Activated naive CD8-positive, alpha-beta T cell (primary cell): ENCODE measurements around the gene ZNF593OS.

Source experiments
- H3K27ac Mint-ChIP-seq: one replicate; pipeline ENCODE4 v1.8.0; 2021; ENCODE audit warnings: mixed read lengths
- H3K27me3 Mint-ChIP-seq: one replicate; pipeline ENCODE4 v1.8.0; 2021; ENCODE audit warnings: mixed read lengths
- H3K36me3 Mint-ChIP-seq: one replicate; pipeline ENCODE4 v1.8.0; 2021; ENCODE audit warnings: mixed read lengths
- H3K4me1 Mint-ChIP-seq: one replicate; pipeline ENCODE4 v1.8.0; 2021; ENCODE audit warnings: low read depth, mixed read lengths
- H3K4me3 Mint-ChIP-seq: one replicate; pipeline ENCODE4 v1.8.0; 2021; ENCODE audit warnings: mild to moderate bottlenecking, mixed read lengths
- H3K9me3 Mint-ChIP-seq: one replicate; pipeline ENCODE4 v1.8.0; 2021; ENCODE audit warnings: low read depth, mixed read lengths

ZNF593OS gene

DNA sequence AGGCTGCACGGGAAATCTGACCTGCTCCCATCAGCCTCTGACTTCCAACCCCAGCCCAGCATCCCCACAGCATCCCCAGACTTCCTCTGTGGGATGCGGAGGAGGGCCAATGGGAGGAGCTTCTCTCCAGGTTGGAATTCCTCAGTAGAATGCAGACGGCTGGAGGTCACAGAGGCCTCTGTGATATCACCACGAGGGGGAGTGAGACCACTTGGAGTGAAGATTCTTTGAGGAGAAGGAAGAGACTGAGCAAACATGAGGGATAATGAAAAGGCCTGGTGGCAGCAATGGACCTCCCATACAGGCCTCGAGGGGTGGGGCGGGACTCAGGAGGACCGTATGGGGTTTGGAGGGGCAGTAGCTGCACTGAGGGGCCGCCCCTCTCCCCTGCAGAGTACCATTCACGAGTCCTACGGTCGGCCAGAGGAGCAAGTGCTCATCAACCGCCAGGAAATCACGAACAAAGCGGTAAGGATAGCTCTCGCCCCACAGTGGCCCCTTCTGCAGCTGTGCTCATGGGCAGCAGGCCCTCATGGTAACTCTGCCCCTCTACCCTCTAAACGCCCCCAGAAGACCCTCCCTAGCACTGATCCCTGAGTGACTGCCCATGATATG lies 18.8 kb upstream of the ZNF593OS start, which contains the start of gene CATSPER4:
CATSPER4 (plus strand) TSS at position 230 of the 615 bp plus-strand sequence; CDS start at position 256, 26 bp downstream.
- Mint-ChIP-seq H3K27ac (no peak within 1 kb of the TSS), H3K4me3 (no peak within 1 kb of the TSS), H3K4me1 (peaks cover 7% of the 10 kb centered on the region), H3K36me3 (peaks cover 5% of the 10 kb centered on the region), H3K9me3 (no peaks in the 10 kb centered on the region), H3K27me3 (no peaks in the 10 kb centered on the region)

DNA sequence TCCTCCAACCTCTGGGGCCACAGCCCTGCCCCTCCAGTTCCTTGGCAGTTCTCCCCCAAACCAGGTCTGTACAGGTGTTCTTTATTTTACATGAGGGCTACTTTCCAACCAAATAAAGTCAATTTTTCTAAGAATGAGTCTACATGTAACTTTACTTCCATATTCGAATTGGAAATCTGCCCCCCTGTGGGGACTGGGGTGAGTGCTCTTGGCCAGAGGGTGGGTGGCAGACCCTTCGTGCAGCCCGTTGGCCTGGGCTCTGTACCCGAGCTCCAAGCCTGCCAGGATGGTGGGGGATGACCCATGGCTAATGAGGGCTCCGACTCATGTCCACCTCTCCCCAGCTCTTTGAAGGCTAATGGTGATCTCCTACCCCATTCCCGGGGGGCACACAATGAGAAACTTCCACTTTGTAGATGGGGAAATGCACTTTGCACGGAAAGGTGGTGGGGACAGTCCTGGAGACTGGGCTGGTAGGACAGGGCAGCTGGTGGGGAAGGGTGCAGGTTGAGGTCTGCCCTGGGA lies 18.2 kb upstream of the ZNF593OS start:
- peaks cover 7% of the 10 kb centered on the region for H3K4me1 Mint-ChIP-seq
- no peaks in the 10 kb centered on the region for H3K27me3 Mint-ChIP-seq
- H3K27ac Mint-ChIP-seq: no peak overlapping the region
- no peak overlapping the region for H3K4me3 Mint-ChIP-seq
- peaks cover 5% of the 10 kb centered on the region for H3K36me3 Mint-ChIP-seq
- H3K9me3 Mint-ChIP-seq: no peaks in the 10 kb centered on the region

GRCh38 chr1:26189331-26189730 lies 17.7 kb upstream of the ZNF593OS start:
- no peaks in the 10 kb centered on the region for H3K9me3 Mint-ChIP-seq
- H3K4me1 Mint-ChIP-seq: peaks cover 7% of the 10 kb centered on the region
- no peak overlapping the region for H3K4me3 Mint-ChIP-seq
- peaks cover 5% of the 10 kb centered on the region for H3K36me3 Mint-ChIP-seq
- no peak overlapping the region for H3K27ac Mint-ChIP-seq
- no peaks in the 10 kb centered on the region for H3K27me3 Mint-ChIP-seq

GRCh38 chr1:26188477-26188876 lies 16.8 kb upstream of the ZNF593OS start:
- Mint-ChIP-seq H3K27ac (no peak overlapping the region), H3K27me3 (no peaks in the 10 kb centered on the region), H3K36me3 (peaks cover 5% of the 10 kb centered on the region), H3K4me3 (no peak overlapping the region), H3K4me1 (peaks cover 7% of the 10 kb centered on the region), H3K9me3 (no peaks in the 10 kb centered on the region)

- Mint-ChIP-seq H3K4me1 (peaks cover 7% of the 10 kb centered on the region), H3K36me3 (peaks cover 5% of the 10 kb centered on the region), H3K27me3 (no peaks in the 10 kb centered on the region), H3K27ac (no peak overlapping the region), H3K9me3 (no peaks in the 10 kb centered on the region), H3K4me3 (no peak overlapping the region)
Measured at GRCh38 chr1:26187882-26188281, 16.2 kb upstream of the ZNF593OS start.

- Mint-ChIP-seq H3K4me1 (peaks cover 4% of the 10 kb centered on the region), H3K4me3 (no peak overlapping the region), H3K9me3 (no peaks in the 10 kb centered on the region), H3K36me3 (peaks cover 5% of the 10 kb centered on the region), H3K27ac (no peak overlapping the region), H3K27me3 (no peaks in the 10 kb centered on the region)
Measured at GRCh38 chr1:26184883-26185282, 13.3 kb upstream of the ZNF593OS start.

GRCh38 chr1:26184086-26184485 lies 12.5 kb upstream of the ZNF593OS start:
- no peaks in the 10 kb centered on the region for H3K27me3 Mint-ChIP-seq
- H3K9me3 Mint-ChIP-seq: no peaks in the 10 kb centered on the region
- no peak overlapping the region for H3K27ac Mint-ChIP-seq
- no peak overlapping the region for H3K4me3 Mint-ChIP-seq
- peaks cover 4% of the 10 kb centered on the region for H3K4me1 Mint-ChIP-seq
- H3K36me3 Mint-ChIP-seq: peaks cover 2% of the 10 kb centered on the region

GRCh38 chr1:26182383-26182696 lies 10.7 kb upstream of the ZNF593OS start:
- Mint-ChIP-seq H3K36me3 (peaks cover 2% of the 10 kb centered on the region), H3K27me3 (no peaks in the 10 kb centered on the region), H3K4me1 (peaks cover 4% of the 10 kb centered on the region), H3K9me3 (no peaks in the 10 kb centered on the region), H3K27ac (no peak overlapping the region), H3K4me3 (no peak overlapping the region)

DNA sequence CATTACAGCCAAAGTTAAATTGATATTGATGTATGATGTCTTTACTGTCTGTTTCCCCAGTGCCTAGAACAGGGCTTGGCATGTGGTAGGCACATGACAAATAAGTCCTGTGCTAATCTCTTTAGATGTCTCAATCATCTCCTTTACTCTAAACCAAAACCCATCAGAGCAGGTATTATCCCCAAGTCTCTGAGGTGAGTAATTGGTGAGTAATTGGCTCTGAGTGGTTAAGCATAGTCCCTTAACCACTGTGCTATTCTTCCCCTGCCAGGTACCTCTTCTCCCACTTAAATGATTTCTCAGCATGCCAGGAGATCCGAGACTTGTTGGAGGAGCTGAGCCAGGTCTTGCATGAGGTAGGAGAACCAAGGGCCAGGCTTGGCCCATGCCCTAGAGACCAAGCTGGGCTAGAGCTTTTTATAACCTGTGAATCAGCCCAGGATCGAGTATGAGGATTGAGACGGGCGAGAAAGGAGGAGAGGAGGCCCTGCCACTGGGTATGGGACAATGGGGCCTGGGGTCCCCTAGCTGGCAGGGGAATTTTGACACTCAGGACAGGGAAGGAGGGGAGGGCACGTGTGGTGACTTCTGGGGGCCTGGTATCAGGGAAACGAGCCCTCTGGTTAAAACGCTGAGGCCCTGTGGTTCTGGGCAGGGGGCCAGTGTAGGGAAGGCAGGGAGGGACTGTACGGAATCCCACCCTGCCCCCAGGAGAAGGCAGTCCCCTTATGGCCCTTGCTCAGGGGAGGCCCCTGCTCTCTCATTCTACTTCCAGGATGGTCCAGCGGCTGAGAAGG lies 10.2 kb upstream of the ZNF593OS start:
- Mint-ChIP-seq H3K9me3 (no peaks in the 10 kb centered on the region), H3K27me3 (no peaks in the 10 kb centered on the region), H3K27ac (no peak overlapping the region), H3K36me3 (peaks cover 2% of the 10 kb centered on the region), H3K4me1 (peaks cover 4% of the 10 kb centered on the region), H3K4me3 (no peak overlapping the region)

GRCh38 chr1:26180010-26180506 lies 8.4 kb upstream of the ZNF593OS start:
- peaks cover 4% of the 10 kb centered on the region for H3K4me1 Mint-ChIP-seq
- H3K4me3 Mint-ChIP-seq: no peak overlapping the region
- H3K27ac Mint-ChIP-seq: no peak overlapping the region
- no peaks in the 10 kb centered on the region for H3K27me3 Mint-ChIP-seq
- H3K36me3 Mint-ChIP-seq: no peaks in the 10 kb centered on the region
- H3K9me3 Mint-ChIP-seq: no peaks in the 10 kb centered on the region

- Mint-ChIP-seq H3K4me3 (peak within 1 kb of the TSS; percentile 60), H3K9me3 (no peaks in the 10 kb centered on the region), H3K27ac (no peak within 1 kb of the TSS), H3K4me1 (peaks cover 4% of the 10 kb centered on the region), H3K27me3 (no peaks in the 10 kb centered on the region), H3K36me3 (no peaks in the 10 kb centered on the region)
Measured at GRCh38 chr1:26177182-26177684, 5.6 kb upstream of the ZNF593OS start, which contains the start of gene CNKSR1. Gene CNKSR1 (plus strand): TSS chr1:26177491. CDS start chr1:26177548, 57 bp downstream.

GRCh38 chr1:26175346-26175745 lies 3.7 kb upstream of the ZNF593OS start:
- Mint-ChIP-seq H3K4me1 (peaks cover 5% of the 10 kb centered on the region), H3K27ac (no peak overlapping the region), H3K27me3 (no peaks in the 10 kb centered on the region), H3K36me3 (no peaks in the 10 kb centered on the region), H3K4me3 (no peak overlapping the region), H3K9me3 (no peaks in the 10 kb centered on the region)

- peaks cover 7% of the 10 kb centered on the region for H3K4me1 Mint-ChIP-seq
- no peaks in the 10 kb centered on the region for H3K27me3 Mint-ChIP-seq
- H3K9me3 Mint-ChIP-seq: no peaks in the 10 kb centered on the region
Measured at GRCh38 chr1:26170472-26170821, 1.2 kb downstream of the ZNF593OS start.

DNA sequence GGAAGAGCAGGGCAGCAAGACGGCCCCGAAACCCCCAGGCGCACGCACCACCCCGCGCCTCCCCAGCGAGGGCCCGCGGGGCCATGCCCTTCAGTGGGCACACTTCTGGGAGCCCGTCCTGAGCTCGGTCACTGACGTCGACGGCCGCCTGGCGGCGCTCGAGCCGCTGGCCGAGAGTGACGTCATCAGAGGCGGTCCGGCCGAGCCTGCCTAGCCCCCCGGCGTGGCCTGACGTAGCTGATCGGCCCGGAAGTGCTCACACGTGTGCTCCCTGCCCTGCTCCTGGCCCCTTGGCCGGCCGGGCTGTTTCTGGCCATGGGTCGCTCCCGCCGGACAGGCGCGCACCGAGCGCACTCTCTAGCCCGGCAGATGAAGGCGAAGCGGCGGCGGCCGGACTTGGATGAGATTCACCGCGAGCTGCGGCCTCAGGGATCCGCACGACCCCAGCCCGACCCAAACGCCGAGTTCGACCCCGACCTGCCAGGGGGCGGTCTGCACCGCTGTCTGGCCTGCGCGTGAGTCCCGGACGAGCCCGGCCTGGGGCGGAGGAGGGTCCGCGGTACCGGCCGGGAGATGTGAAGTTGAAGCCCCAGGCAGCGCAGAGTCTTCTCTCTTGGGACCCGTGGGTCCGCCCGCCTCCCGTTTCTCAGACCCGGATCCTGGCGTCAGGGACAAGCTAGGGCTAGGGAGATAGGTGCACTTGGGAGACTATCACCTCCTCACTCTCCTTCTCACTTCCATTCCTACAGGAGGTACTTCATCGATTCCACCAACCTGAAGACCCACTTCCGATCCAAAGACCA lies 1.8 kb downstream of the ZNF593OS start, which contains the start of gene ZNF593:
ZNF593 (plus strand) TSS at position 240 of the 803 bp plus-strand sequence; CDS start at position 316, 76 bp downstream.
- Mint-ChIP-seq H3K27ac (peak within 1 kb of the TSS; percentile 84), H3K4me1 (peaks cover 7% of the 10 kb centered on the region), H3K36me3 (no peaks in the 10 kb centered on the region), H3K27me3 (no peaks in the 10 kb centered on the region), H3K9me3 (no peaks in the 10 kb centered on the region), H3K4me3 (peak within 1 kb of the TSS; percentile 95)

More at GRCh38 chr1:26170472-26170821, 1.2 kb downstream of the ZNF593OS start:
- Mint-ChIP-seq H3K4me3 (peak overlapping the region; percentile 95), H3K36me3 (no peaks in the 10 kb centered on the region), H3K27ac (peak overlapping the region; percentile 84)
